ENCODE data around the gene PLEKHA6. TPM values are rescaled to one million over a fixed set of nuclear protein-coding genes. Genes with fewer than 3 reads are reported as not detected.

PLEKHA6 gene
- total RNA-seq, 4 donors from 2014 or later: 1.5 to 2.0 (median 1.6) TPM

GRCh38 chr1:204345438-204345841 lies 14.3 kb downstream of the PLEKHA6 start:
- TF ChIP-seq, protein P1, sequence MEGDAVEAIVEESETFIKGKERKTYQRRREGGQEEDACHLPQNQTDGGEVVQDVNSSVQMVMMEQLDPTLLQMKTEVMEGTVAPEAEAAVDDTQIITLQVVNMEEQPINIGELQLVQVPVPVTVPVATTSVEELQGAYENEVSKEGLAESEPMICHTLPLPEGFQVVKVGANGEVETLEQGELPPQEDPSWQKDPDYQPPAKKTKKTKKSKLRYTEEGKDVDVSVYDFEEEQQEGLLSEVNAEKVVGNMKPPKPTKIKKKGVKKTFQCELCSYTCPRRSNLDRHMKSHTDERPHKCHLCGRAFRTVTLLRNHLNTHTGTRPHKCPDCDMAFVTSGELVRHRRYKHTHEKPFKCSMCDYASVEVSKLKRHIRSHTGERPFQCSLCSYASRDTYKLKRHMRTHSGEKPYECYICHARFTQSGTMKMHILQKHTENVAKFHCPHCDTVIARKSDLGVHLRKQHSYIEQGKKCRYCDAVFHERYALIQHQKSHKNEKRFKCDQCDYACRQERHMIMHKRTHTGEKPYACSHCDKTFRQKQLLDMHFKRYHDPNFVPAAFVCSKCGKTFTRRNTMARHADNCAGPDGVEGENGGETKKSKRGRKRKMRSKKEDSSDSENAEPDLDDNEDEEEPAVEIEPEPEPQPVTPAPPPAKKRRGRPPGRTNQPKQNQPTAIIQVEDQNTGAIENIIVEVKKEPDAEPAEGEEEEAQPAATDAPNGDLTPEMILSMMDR (IDR thresholded peaks at IDR 0.05; ENCODE audit: low read depth): no peak

DNA sequence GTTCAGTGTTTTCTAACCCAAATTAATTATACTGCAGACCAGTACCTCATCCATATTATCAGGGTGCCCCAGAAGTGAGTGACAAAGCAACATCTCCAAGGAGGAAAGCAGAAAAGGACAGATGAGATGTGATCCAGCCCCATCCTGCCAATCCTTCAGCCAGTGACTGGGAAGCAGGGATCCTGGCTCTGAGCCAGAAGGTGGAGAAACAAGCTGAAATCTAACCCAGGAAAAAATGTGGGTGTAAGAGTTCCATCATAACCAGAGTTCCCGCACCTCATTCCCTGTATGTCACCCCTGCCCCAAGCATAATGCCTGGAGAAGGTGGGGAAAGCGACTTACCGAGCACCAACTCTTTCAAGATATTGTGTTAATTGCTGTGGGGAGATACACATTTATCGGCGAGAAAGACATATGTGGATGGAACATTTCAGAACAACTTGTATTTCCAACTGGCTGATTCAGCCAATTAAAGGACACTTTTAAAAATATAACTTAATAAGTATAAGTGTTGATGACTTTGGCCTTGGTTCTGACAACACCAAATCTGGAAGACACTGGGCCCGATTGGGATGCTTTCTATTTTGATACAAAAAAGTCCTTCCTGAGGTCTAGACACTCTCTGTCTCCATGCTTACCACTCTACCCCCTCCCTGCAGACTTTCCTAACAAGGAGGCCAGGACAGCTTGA lies 14.9 kb downstream of the PLEKHA6 start:
- TF ChIP-seq, protein P1 (IDR thresholded peaks at IDR 0.05; ENCODE audit: low read depth): no peak

DNA sequence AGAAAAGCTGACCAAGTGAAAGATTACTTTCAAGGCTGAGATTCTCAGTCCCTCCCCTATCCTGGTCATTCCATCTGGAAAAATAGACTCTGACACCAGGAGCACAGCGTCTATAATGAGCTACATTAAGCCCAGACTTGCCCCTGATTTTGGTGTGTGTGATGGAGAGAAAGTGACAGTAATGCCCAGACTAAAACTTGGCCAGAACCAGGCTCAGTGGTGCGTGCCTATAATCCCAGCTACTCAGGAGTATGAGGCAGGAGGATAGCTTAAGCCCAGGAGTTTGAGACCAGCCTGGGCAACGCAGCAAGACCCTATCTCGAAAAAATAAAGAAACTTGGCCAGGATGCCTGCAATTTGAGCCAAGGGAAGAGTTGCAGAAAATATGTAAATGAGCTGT lies 15.9 kb downstream of the PLEKHA6 start:
- TF ChIP-seq, protein P1 (IDR thresholded peaks at IDR 0.05; ENCODE audit: low read depth): no peak

GRCh38 chr1:204343247-204343646 lies 16.5 kb downstream of the PLEKHA6 start:
- TF ChIP-seq, protein P1 (IDR thresholded peaks at IDR 0.05; ENCODE audit: low read depth): no peak

GRCh38 chr1:204342310-204342709 lies 17.4 kb downstream of the PLEKHA6 start:
- TF ChIP-seq, protein P1 (IDR thresholded peaks at IDR 0.05; ENCODE audit: low read depth): no peak

- TF ChIP-seq, protein P1 (IDR thresholded peaks at IDR 0.05; ENCODE audit: low read depth): no peak
These were observed 18.3 kb downstream of the PLEKHA6 start for GRCh38 chr1:204341380-204341779.

DNA sequence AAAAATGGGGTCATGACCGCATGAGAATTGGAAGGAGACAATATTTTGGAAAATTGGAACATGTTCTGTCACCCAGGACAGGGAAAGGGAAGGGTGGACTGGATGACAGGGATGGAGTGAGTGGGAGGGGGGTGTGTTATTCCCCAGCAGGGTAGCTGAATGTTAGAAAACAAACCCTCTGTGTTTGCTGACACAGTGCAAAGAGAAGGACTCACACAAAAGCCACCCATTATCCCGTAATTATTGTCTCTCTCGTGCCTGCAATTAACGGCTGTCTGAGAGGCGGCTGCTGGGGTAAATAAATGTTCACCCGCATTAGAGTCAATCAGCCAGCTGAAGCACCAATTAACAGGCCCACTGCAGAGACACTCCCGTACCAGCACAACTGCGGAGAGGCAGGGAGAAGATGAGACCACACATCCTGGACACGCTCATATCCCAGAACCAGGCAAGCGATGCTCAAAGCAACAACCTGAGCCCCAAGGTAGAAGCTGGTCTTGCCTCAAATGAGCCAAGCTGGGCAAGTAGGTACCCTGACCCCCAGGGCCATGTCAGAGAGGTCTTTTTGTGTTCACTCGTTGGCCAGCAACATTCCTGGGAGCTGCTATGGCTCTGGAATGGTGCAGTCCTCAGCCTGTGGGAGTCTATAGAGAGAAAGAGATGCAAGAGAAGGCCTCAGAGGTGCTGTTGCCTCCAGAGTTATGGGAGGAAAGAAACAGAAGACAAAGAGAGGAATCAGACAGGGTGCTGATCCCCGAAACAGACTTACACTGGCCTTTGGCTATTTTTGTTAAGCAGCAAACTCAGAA lies 19.4 kb downstream of the PLEKHA6 start:
- TF ChIP-seq, protein P1 (IDR thresholded peaks at IDR 0.05; ENCODE audit: low read depth): no peak

All from subcutaneous adipose tissue (tissue), 4 donors.